NCI-H2081 (cell line): ENCODE results near the gene NTRK3.

Experiments
- DNase-seq, 2 experiments: peaks; one replicate each; lab custom pipeline; 2025; lab: John Stamatoyannopoulos, UW

Gene NTRK3

DNA sequence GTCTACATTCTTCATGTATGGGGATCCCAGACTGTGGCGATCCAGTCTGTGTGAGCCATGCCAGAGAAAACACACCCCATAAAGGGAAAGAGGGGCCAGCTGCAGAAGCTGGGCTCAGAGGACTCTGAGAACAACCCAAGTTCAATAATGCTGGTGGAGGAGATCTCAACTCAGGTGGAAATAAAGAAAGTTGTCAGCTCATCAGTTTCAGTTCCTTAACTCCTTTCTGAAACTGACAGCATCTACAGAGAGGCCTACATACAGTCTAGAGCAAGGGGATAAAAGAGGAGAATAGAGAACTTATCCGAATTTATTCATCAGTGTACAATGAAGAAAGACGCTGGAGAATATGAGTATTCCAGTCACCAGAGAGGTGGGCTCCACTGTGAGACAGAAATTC lies 77.0 kb downstream of the NTRK3 start:
- no peak for DNase-seq

DNA sequence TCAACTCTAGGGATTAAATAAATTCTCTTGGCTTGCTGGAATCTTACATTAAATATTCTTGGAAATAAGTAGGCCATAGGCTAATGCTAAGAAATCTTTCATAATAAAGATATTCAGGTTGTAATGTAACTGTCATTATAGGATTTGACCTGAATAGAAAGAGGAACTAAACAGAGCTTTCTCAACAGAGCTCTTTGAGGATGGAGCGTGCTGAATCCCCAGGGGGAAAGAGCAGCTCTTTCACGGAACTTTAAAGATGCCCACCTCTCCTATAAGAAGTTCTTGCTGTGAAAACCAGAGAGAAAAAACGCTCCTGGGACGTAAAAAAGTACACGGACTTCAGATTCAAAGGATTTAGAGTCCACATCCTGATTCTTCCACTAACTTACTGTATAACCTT lies 77.9 kb downstream of the NTRK3 start:
- no peak for DNase-seq

DNA sequence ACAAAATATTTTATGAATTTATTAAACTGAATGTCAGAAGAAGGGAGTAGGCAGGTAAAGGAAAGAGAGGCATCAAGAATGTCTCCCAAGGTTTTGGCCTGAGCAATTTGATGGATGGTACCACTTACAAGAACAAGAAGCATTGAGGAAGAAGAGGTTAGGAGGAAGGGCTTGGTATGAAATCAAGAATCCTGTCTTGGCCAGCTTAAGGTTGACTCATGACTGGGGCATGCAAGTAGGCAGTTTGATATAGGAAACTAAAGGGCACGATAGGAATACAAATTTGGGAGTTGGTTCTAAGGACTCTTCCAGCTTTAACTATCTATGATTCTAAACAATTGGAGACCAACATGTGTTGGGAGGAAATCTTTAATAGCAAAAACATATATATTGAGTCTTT lies 79.1 kb downstream of the NTRK3 start:
- no peak for DNase-seq

DNA sequence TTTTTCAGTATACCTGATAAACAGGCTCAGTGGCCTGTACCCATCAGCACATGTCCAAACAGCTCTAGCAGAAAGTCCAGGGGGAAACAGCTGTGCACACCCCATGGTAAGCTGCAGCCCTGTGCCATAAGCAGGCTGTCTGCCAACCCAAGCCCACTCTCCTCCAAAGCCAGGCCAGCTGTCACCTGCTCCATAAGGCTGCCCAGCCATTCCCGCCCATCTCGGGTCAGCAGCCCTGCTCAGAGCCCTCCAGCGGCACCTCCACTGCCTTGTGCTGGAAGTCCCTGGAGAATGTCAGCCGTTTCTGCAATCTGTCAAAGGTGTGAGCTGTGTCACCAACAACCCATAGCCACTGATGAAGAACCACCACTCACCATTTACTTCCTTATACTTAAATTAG lies 82.0 kb downstream of the NTRK3 start:
- DNase-seq: no peak

DNA sequence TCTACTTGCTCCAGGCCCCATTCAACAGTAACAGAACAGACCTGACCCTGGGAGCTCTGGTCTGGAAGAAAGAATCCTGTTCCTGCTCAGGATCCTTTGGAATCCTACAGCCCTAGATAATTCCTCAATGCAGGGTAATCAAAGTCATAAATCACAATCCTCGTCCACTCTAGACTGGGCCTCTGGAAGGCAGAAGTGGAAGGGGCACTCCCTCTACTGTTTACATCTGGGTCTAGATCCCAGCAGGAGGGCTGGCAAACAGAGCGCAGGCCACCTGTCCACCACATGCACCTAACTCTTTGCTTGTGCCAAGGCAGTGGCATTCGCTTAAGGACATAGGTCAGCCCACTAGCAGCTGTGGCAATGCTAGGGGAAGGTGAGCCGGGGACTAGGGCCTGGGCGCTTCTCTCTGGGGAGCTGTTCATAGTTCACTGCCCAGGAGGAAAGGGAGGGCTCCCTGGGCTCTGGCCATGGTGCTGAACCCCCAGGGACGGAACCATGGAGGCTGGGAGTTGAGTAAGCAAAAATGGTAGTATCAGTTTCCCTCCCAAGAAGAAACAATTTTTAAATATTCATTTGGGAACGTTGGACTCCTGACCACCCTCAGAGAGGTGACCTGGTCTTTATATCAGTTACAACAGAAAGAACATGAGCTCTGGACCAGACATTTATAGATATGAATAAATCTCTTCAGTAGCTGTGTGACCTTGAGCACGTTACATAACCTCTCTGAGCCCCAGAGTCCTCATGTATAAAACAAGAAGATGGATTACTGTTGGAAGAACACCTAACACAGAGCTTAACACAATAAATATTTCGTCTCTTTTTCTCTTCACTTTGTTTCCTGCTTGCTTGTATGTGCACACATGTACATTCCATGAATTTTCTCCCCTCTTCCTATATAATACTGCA lies 90.2 kb downstream of the NTRK3 start:
- DNase-seq: no peak

DNA sequence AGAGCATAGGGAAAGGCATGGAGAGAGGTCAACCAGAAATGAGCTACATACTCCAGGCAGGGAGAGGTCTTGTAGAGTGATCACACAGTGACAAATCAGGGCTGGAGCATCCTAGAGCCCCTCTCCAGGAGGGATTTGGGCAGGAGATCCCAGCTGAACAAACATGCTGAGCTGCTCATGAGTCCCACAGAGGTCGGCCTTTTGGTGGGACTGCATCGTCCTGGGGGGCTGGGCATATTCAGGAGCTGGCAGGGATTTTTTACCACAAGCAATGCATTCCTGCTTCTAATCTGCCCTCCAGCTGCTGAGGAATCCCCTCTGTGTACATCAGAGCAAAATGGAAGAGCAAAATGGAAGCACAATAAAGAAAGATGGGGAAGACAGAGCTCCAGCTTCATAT lies 94.9 kb downstream of the NTRK3 start:
- no peak for DNase-seq

DNA sequence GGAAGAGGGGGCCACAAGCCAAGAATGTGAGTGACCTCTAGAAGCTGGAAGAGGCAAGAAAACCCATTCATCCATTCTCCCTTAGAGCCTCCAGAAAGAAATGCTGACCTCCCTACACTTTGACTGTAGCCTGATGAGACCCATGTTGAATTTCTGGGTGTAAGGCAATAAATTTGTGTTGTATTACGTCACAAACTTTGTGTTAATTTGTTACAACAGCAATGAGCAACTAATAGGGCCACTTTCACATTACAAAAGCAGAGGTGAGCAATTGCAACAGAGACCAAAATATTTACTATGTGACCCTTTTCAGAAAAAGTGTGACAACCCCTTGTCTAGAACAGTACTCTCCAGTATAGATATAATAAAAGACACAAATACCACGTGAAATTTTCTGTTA lies 101.2 kb downstream of the NTRK3 start:
- DNase-seq: no peak

DNA sequence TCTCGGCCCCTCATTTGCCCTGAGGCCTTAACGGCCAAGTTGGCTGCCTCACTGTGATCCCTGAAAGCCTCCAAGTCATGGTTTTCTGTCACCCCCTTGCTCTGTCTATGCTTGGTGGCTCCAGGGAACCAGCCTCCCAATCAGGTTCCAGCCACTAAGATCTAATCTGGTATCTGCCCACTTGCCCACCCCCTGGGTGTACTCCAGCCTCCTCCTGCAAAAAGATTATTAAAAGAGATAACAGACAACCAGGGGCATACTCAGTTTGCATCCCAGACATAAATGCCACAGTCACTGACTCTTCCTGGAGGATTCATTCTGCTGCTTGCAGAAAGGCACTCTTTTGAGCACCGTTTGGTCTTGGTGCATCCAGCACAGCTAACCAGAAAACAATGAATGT lies 103.9 kb downstream of the NTRK3 start:
- no peak for DNase-seq

DNA sequence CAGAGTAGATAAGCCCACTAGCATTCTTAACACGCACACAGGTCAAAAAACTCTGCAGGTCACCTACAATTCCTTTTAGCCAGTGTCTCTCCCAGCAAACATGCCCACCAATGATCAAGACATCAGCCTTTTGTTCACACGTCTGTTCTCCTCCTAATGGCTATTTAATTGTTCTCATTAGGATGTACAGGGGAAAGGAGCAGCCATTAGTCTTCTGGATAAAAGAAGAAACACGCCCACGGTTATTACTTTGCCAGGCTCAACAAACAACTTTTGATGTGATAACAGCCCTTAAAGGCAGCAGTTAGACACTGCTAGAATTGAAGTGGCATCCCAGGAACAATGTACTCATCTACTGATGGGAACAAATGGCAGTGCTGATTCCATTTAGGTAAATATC lies 108.8 kb downstream of the NTRK3 start:
- DNase-seq: no peak

DNA sequence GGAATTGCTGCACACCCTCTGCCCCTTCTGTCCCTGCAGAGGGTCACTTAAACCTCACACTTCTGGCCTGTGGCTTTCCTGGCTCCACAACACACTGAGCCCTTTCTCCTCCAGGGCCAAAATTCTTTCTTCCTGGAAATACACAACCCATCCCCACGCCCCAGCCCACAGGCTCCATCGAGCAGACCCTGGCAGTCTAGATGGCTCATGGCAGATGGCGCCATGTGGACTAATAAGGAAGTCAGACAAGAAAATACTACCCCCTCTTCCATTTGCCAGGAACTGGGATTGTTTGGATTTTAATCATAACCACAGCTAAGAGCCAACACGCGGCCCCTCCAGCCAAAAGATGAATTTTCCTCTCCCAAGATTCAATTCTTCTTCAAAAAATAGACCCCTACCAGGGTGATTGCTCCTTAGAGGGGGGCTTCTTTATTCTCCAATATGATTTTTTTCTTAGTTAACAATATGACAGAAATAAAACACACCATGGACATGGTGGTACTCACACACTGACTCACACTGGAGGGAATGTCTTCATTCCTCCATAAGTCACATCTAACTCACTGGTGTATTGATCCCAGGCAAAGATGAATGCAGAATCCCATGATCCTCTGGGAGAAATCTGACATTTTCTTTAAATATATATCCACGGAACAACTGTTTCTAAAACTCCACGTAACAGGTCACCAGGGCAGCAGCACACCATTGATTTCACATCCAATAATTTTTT lies 111.5 kb downstream of the NTRK3 start:
- no peak for DNase-seq

DNA sequence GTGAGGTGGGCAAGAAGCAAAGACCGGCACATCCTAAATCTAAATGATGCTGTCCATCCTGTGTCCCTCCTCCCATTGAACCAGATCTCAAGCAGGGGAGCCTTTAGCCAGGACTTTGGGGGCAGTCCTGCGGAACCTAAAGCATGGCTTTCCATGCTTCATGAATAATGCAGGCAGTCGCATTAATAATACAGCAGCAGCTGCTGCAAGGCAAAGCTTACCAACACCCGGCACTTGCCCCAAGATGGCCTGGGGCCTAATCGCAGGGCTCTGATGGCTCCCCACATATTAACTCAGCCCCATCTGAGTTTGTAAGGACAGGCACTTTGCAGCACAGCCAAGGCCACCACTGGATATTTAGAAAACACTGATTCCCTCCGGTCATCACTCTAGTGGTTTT lies 114.4 kb downstream of the NTRK3 start:
- no peak for DNase-seq

DNA sequence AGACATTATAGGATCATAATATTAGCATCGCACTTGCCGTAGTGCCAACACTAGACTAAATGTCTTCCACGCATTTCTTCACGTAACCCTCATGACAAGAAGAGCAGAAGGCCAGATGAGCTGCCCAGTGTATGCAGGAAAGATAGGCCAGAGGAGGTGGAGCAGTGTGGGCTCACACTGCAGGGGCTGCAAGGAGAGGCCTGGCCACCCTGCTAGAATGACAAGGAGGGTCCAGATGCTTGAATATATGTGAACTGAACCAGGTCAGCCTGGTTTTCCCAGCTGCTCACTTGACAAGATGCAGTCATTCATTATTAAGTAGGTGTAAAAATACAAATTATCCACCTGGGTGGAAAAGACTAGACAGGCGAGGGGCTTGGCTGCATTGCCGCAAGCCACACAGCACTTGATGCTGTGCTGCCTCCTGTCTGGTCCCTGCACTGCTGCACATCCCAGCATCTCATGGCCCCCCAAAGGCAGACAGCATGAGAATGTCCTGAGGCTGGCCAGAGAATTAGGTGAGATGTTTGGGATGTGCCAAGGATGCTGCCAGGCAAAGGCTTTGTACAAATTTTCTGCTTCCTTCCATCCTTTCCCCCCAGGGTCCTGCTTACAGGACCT lies 115.2 kb downstream of the NTRK3 start:
- DNase-seq: no peak

DNA sequence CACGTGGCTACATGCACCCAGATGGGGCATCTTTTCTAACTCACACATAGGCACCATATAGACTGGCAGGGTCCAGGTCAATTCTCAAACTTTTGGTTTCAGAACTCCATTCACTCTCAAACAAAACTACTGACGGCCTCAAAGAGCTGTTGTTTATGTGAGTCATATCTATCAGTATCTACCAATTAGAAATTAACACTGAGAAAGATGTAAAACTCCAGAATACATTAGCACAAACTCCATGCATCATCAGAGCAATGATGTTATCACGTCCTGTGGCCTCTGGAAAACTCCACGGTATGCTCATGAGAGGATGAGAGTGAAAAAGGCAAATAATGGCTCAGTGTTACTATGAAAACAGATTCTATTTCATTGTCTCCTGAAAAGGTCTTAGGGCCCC lies 116.1 kb downstream of the NTRK3 start:
- no peak for DNase-seq

DNA sequence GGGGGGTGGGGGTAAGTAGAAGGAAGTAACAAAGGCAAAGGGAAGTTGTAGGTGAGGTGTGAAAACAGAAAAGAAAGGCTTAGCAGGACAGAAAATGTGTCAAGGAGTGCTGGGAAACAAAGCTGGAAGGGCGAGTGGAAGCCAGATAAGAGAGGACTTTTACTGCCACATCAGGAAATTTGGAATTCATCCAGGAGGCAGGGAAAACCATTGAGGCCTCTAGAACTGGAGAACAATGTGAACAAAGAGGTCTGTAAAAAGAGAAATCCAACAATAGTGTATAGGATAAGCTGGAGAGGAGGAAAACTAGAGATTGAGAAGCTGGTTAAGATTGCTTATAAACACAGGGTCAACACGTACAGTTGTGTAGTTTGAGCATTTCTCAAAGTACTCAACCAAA lies 116.6 kb downstream of the NTRK3 start:
- DNase-seq: no peak

DNA sequence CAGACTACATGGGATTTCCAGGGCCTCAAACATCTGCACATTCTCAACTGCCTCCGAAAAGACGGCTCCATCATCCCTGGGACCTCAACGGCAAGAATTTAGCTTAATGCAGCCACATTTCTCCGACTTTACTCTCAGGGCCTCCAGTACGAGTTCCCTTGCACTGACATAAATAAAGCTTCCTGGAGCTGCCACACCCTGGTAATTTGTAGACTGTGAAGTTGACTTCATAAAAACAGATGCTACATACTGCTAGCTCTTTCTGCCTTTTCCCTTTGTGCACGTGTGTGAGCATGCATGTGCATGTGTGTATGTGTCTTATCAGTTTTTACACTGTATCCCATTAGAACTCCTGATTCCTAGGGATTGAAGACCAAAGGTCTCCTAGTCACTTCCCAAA lies 122.7 kb downstream of the NTRK3 start:
- DNase-seq: no peak

DNA sequence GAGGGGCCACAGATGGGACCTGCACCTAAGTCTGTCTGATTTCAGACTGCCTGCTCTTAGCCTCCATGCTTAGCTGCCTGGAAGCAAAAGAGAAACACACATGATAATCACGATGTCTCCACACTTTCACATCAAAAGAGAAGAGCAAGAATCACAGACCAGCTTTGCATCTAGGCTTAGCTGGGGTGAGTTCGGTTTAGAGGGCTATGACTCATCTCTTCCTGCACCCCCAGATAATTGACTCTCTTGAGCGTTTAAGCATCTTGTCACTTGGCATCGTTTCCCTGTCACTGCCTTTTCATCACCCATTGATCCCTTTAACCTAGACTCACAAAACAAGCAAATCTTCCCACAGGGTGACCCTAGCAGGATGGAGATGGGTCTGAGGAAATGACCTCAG lies 124.0 kb downstream of the NTRK3 start:
- DNase-seq: no peak

DNA sequence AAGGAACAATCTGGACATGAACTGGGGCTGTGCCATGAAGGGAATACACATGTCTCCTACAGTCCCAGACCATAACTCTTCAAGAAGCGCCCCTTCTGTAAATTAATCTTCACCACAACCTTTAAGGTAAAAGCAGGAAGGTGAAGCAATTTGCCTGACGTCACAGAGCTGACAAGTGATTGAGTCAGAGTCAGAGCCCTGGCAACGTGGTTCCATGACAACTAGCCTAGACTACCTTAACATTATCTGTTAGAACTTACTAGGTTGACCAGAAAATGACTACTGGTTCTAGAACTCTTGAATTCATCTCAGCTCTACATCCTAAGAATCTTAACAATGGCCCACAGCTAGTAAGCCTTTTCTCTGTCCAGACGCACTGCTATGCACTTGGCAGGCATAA lies 124.6 kb downstream of the NTRK3 start:
- DNase-seq: no peak

DNA sequence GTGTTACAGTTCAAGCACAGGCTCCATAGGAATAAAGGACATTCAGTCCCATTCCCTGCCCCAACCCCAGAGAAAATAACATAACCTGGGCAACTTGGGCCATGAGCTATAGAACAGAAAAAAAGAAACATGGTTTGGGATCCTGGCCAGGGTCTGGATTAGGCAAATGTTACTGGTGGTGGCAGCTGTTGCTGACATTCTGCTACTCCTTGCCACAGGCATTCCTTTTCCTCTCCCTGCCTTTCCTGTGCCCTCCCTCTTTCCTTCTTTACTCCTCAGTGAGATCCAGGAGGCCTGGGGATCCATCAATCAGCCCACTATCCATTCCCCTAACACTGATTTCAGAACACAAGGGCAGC lies 129.1 kb downstream of the NTRK3 start:
- DNase-seq: no peak

DNA sequence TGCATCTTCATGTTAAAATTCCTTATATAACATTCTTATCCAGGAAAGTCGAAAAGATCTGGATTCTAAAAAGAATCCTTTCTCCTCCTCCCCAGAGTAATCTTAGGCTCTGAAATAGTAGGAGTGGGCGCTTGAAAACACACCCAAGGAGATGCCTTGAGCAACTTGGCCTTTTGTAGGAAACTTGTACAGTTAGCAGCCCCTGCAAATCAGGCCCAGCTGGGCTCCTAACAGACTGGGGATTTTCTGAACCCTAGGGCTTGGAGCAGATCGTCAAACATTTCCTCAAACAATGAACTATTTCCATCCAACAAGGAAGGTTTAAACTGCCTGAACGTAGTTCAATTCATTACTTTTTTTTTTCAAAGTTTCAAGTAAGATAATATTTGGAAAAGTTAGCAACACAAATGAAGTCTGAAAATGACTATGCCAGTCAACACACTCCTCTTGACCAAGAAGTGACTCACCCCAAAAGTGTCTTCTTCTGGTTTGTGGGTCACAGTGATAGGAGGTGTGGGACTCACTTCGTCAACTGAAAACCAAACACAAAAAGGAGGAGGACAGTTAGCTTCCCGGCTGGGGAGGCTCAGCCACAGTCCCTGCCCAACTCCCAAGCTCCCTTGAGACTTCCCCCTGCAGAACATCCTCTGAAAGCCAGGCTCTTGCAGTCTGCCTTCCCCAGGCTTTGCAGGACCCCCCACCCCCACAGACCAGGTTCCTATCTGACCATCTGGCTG lies 129.7 kb downstream of the NTRK3 start:
- DNase-seq: no peak

DNA sequence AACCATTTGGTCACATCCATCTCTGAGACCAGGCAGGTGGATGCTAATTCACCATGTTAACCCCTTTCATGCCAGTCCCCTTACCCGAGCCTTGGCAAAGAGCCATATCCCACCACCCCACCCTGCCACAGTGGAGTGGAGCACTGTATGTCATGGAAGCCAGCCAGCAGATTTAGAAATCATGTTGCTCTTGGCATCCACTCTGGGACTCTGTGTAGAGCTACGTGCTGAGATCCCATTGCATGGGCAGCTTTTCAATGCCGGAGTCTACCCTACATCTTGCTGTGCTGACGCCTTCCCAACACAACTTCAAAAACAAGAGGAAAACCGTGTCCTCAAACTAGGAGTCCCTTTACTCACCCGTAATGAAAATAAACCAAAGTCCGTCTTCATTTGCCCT lies 131.0 kb downstream of the NTRK3 start:
- no peak for DNase-seq

DNA sequence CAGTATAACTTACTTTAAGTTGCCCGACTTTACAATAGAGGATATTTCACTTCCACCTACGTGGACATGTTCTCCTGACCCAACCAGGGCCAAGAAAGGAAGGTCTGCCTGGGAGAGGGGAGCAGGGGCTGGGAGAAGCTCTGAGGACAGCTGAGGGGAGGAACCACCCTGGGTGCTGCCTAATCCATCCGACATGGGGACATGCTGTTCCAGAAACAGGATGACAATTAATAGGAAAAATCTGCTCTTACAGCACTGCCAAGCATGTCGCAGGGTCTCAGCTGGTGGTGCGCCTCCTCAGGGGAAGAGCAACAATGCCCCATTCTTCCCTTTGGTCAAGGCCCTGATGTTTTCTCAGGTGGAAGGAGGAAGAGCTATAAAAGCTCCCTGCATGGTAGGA lies 132.3 kb downstream of the NTRK3 start:
- DNase-seq: no peak

DNA sequence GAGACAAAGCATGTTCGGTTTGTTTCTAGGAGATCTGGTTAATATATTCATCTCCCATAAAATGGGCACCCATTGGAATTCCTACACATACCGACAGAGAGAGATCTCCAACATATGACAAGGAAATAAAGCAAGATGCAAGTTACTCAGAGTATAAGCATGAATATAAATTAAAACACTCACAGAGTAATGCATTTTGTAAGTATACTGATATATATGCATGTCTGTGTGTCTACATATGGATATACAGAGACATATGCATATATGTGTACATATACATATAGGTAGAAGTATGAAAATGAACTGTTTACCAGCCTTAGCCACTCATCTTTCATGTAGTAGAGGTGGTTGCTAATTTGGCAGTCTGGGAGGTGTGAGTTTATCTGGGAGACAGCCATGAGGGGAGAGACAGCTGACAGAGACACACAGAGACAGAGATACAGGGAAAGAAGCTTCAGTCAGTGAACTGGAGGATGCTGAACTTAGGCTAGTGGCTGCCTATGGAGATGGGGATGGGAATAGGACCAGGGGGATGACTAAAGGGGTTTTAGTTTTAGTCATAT lies 134.5 kb downstream of the NTRK3 start:
- DNase-seq: no peak
